Esophagus (tissue), 2 donors: Measurements from ENCODE around the gene SH3TC1. TPM values are rescaled to one million over a fixed set of nuclear protein-coding genes. Genes with fewer than 3 reads are reported as not detected.

Source experiments
- H3K27ac ChIP-seq, 2 donors: one replicate each; pipeline ENCODE4 v1.5.1; 2013; ENCODE audit warnings: low read depth in 2 of 2, mild to moderate bottlenecking in 2 of 2, inconsistent platforms in 1 of 2, low read length in 1 of 2, moderate library complexity in 1 of 2
- H3K27me3 ChIP-seq, 2 donors: one replicate each; pipeline ENCODE4 v1.6.1; 2013; ENCODE audit warnings: low read length in 2 of 2, control low read depth in 1 of 2, mild to moderate bottlenecking in 1 of 2; ENCODE audit not compliant: insufficient read depth in 2 of 2, control insufficient read depth in 1 of 2
- H3K36me3 ChIP-seq, 2 donors: one replicate each; pipeline ENCODE4 v1.6.1; 2013; ENCODE audit warnings: low read length in 1 of 2; ENCODE audit not compliant: control insufficient read depth in 2 of 2, insufficient read depth in 2 of 2
- H3K4me1 ChIP-seq, 2 donors: one replicate each; pipeline ENCODE4 v1.6.1; 2013; ENCODE audit warnings: low read length in 1 of 2; ENCODE audit not compliant: control insufficient read depth in 2 of 2, insufficient read depth in 2 of 2
- H3K4me3 ChIP-seq, 2 donors: one replicate each; pipeline ENCODE4 v1.5.1; 2013; ENCODE audit warnings: low read length in 2 of 2, mild to moderate bottlenecking in 2 of 2, low read depth in 1 of 2, moderate library complexity in 1 of 2
- H3K9me3 ChIP-seq, 2 donors: one replicate each; pipeline ENCODE4 v1.6.1; 2013; ENCODE audit warnings: mild to moderate bottlenecking in 2 of 2, low read depth in 1 of 2, low read length in 1 of 2, moderate library complexity in 1 of 2; ENCODE audit not compliant: control insufficient read depth in 2 of 2, insufficient read depth in 1 of 2
- WGBS, 2 donors: extraction: QIAGEN DNeasy Blood & Tissue Kit; methylation state at CpG; one replicate each; pipeline ENCODE4 v1.1.7; 2013; 5-methylcytosine and 5-hydroxymethylcytosine counted together
- polyA plus RNA-seq, 2 donors: library from polyadenylated mRNA; stranded (reverse); fragments of 200-250 nt; gene quantifications; one replicate each; pipeline ENCODE4 v1.2.3, GENCODE V29; 2013
- donor health status: healthy with polysubstance abuse.
- donor health status: Bipolar disorder and iron deficiency.

Gene SH3TC1
- polyA plus RNA-seq, 2 donors, result 18.0 to 19.2 TPM

DNA sequence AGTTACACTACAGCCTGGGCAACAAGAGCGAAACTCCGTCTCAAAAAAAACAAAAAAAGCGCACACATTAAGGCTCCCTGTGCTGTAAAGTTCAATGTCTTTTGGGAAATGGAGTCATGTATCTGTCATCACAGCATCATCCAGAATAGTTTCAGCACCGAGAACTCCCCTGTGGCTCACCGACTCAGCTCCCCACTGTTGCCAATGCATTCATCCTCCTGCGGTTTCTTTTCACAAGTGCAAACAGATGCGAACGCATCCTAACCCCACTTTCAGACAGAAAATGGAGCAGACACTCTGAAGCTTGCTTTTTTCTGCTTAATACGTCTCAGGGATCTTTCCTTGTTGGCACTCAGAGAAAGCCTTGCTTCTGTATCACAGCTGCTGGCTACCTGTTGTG, 13.8 kb upstream of the SH3TC1 start:
- Histone ChIP-seq H3K36me3 (no peaks in the 10 kb centered on the region), H3K4me1 (peaks cover 23 to 52% of the 10 kb centered on the region in 2 donors), H3K27ac (peak overlapping the region in 1 of 2 donors; percentile 54), H3K27me3 (no peaks in the 10 kb centered on the region), H3K9me3 (no peaks in the 10 kb centered on the region), H3K4me3 (no peak overlapping the region)
- 72 to 80% methylated on average over 9 of the region's 9 CpGs for WGBS, 2 donors

DNA sequence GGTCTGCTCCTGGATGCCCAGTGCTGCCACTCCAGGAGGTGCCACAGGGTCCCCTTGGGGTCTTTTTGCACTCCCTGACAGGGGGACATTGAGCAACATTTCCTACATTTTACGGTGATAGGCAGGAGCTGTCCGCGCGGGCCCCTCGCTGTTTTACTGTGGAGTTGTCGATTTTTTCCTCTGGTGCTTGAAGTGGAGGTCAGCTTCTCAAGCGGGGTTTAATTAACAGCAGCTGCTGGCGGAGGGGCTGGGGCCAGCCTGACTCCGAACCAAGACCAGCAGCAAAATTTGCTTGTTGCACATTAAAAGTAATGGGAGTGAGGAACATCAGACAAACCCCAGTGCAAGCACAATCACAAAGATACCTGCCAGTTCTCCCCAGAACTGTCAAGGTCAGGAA, 13.2 kb upstream of the SH3TC1 start:
- no peak overlapping the region for H3K27ac ChIP-seq
- 79 to 80% methylated on average over 9 of the region's 9 CpGs for WGBS, 2 donors
- no peaks in the 10 kb centered on the region for H3K9me3 ChIP-seq
- H3K4me3 ChIP-seq, result no peak overlapping the region
- H3K27me3 ChIP-seq, result no peaks in the 10 kb centered on the region
- no peaks in the 10 kb centered on the region for H3K36me3 ChIP-seq
- H3K4me1 ChIP-seq, result peaks cover 23 to 47% of the 10 kb centered on the region in 2 donors

DNA sequence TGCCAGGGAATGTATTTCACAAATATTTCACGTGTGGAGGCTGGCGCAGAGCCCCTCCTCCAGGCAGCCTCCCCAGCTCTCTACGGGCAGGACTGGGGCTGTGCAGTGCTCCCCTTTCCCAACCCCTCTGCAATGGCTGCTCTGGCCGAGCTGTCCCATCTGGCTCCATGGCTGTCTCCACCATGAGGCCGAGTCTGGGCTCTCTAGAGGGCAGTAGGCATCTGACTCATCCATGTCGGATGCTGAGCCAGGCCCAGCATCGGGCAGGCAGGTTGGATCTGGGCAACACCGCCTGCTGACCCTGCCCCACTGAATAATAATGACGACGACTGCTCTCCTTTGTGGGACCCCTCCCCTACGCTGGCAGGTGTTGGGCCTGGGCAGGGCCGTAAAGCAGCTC, 11.0 kb upstream of the SH3TC1 start:
- Histone ChIP-seq H3K4me3 (no peak overlapping the region), H3K36me3 (no peaks in the 10 kb centered on the region), H3K27me3 (no peaks in the 10 kb centered on the region), H3K4me1 (peaks cover 15 to 36% of the 10 kb centered on the region in 2 donors), H3K9me3 (no peaks in the 10 kb centered on the region), H3K27ac (peak overlapping the region; percentile 91 to 93)
- 63 to 69% methylated on average over 12 of the region's 12 CpGs for WGBS, 2 donors

DNA sequence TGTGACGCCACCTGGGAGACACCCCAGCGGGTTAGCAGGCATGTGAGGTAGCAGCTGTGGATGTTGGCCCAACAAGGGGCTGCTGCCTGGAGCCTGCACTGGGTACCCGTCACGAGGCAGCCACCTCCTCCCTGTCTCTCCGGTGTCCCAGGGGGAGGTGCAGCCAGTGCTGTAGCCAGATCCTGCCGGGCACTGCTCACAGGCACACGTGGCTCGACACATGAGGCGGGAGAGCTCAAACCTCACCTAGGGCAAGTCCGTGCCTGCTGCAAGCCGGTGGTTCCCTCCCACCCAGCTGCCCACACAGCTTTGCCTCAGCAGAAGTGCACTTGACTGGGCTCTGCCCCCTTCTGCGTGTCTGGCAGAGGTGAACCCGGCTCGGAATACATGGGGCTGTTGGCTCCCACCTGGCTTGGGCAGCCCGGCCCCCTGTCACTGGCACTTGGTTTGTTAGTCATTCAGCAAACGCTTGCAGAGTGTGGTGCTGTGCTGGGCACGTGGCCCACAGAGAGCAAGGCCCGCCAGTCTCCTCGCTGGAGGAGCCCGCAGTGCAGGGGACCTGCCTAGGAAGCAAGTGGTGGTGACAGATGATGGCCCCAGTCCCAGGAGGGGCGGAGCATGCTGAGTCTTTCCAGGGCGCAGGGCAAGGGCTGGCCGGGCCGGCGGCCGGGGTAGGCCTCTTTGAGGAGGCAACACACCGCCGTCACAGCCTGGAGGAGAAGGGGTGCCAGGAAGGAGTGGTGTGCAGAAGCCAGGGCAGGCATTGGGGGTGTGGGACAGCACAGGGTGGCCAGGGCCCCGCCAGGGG, 10.1 kb upstream of the SH3TC1 start:
- Histone ChIP-seq H3K27me3 (no peaks in the 10 kb centered on the region), H3K4me3 (no peak overlapping the region), H3K36me3 (no peaks in the 10 kb centered on the region), H3K4me1 (peaks cover 15 to 31% of the 10 kb centered on the region in 2 donors), H3K27ac (peak overlapping the region; percentile 91 to 93), H3K9me3 (no peaks in the 10 kb centered on the region)
- WGBS, 2 donors, result 41 to 42% methylated on average over 29 of the region's 29 CpGs

DNA sequence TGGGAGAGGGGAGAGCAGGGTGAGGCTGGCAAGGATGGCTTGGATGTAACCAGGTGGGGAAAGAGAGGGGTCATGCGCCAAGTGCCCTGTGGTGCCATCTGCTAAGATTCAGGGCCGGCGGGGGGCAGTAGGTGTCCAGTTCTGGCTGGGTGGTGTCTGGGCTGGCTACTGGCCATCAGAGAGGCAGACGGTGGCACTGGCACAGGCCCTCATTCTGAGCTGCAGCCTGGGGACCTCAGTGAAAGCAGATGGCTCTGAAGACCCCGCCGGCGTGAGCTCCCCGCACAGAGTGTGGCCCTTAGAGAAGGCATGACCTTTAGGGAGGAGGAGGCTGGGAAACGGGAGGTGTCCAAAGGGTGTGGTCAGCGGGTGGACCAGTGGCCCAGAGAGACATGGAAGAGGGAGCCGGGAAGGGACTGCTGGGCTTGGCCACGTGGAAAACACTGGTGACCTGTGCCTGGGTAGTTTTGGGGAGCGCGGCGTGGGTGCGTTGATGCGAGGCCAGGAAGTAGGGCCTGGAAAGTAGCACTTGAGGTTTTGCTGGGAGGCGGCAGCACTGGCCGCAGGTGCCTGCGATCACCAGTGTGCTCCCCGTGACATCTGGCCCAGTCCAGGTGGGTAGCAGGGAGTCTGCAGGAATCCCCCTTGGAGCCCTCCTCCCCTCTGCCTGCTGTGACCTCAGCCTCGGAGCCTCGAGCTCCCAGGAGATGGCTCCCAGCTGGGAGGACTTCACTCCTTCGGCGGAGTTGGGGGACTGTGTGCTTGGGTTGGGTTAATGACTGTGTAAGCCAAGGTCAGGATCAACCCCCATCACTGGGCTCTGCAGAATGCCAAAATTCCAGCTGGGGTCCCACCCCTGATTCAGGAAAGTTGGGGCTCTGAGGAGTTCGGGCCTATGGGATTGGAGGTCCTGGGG, 9.3 kb upstream of the SH3TC1 start:
- no peaks in the 10 kb centered on the region for H3K27me3 ChIP-seq
- 85 to 86% methylated on average over 26 of the region's 26 CpGs for WGBS, 2 donors
- H3K4me1 ChIP-seq, result peaks cover 12 to 33% of the 10 kb centered on the region in 2 donors
- H3K4me3 ChIP-seq, result no peak overlapping the region
- H3K9me3 ChIP-seq, result no peaks in the 10 kb centered on the region
- H3K27ac ChIP-seq, result peak overlapping the region; percentile 91 to 93
- H3K36me3 ChIP-seq, result no peaks in the 10 kb centered on the region

DNA sequence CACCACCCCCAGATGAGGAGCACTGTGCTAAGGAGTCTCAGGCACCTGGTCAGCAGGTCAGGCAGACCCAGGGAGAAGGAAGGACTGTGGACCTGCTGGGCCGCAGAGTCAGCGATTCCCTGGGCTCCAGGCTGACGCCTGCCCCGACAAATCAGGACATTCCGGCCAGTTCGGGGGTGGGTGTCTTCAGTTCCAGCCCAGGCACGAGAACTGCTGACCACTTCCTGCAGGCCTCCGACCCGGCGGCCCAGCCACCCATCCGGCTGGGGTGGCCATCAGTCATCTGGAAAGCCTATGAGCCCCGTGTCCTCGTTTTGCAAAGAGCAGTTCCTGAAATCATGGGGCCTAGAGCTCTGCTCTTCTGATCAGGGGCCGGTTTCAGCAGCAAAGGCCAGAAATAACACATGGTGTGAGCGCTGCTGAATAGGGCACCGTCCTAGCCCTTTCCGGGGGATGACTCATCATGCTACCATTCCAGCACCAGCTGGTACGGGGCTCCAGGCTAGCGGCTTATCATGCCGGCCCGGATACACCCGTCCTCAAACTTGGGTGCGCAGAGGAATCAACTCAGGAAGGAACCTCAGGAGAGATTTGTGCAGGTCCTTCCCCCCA, 7.8 kb upstream of the SH3TC1 start:
- WGBS, 2 donors, result 46 to 47% methylated on average over 21 to 23 of the region's 23 CpGs
- H3K4me1 ChIP-seq, result peaks cover 9 to 35% of the 10 kb centered on the region in 2 donors
- peak overlapping the region; percentile 75 to 93 for H3K27ac ChIP-seq
- H3K9me3 ChIP-seq, result no peaks in the 10 kb centered on the region
- H3K27me3 ChIP-seq, result no peaks in the 10 kb centered on the region
- no peaks in the 10 kb centered on the region for H3K36me3 ChIP-seq
- no peak overlapping the region for H3K4me3 ChIP-seq

DNA sequence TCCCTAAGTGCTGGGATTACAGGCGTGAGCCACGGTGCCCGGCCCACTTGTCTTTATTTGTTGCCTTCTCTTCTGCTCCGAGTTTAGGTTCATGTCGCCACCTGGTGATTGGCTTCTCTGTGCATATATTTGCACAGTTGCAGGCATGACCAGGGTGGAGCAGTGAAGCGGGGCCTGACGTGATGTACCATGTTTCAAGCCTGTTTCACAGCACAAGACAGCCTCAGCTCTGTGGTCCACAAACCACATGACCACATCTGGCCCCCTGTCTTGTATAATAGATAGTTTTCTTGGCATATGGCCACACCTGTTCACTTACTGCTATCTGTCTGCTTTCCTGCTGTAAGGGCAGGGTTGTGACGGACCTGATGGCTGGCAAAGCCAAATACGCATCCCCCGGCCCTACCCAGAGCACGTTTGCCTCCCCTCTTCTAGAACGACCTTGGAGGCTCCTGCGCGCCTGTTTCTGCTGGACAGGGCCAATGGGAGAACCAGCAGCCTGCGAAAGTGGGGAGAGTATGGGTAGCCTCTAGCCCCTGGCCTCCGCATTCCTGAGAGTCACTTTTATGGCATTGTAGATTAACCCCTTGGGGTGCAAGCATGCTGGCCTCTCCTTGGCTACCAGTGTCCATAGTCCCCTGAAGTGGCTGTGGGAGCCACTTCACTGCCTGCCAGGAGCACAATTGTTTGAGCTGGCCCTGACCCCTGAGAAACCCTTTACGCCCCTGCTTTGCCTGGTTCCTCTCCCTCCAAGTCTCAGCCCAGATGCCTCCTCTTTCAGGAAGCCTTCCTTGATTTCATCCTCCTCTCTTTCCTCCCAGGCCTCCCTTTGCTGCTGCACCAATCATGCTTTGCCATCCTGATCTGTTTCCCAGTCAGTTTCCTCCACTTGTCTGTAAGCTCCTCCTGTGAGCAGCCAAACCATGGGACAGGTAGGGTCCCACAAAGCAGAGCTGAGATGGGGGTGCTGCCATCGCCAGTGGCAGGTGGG, 6.0 kb upstream of the SH3TC1 start:
- H3K27ac ChIP-seq, result peak overlapping the region in 1 of 2 donors; percentile 70

DNA sequence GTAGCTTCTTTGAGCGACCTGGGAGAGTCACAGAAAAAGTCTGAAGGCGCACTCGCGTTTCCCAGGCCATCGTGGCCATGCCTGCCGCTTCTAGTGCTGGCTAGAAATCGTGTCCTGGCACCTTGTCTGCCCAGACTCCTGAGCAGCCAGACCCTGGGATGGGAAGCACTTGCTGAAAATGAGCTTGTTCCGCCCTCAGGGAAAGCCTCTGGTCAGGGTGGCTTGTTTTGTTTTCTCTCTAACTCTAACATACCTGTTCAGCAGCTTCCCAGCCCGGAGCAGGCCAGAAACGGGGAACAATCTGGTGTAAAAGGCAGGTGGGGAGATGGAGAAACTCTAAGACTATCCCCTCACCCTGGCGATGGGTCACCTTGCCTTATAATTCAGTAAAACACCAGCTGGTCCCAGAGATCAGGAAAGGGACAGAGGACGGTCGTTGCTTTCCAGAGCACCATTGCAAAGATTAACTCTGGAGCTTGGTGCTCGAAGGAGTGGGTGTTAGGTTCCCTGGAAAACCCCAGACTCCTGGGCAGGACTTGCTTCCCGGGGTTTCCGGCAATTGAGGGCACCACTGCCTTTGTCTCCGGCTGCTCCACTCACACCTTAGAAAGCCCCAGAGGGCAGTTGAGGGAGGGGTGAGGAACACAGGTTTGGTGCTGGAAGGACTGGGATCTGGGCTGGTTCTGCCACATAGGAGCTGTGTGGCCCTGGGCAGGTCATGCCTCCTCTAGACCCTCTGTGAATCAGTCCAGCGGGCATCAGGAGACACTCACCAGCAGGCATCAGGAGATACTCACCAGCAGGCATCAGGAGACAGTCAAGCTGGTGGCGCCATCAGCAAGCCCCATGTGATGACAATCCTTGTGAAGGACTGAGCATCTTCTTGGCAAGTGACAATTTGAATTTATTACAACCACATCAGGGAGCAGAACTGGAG, 4.5 kb upstream of the SH3TC1 start:
- Histone ChIP-seq H3K36me3 (no peaks in the 10 kb centered on the region), H3K4me3 (no peak overlapping the region), H3K27ac (peak overlapping the region; percentile 37 to 70), H3K27me3 (no peaks in the 10 kb centered on the region), H3K4me1 (peaks cover 14 to 33% of the 10 kb centered on the region in 2 donors), H3K9me3 (no peaks in the 10 kb centered on the region)
- 52 to 65% methylated on average over 19 of the region's 19 CpGs for WGBS, 2 donors

More for the DNA sequence above, 6.0 kb upstream of the SH3TC1 start:
- Histone ChIP-seq H3K4me1 (peaks cover 15 to 39% of the 10 kb centered on the region in 2 donors), H3K9me3 (no peaks in the 10 kb centered on the region), H3K36me3 (no peaks in the 10 kb centered on the region), H3K27me3 (no peaks in the 10 kb centered on the region), H3K4me3 (no peak overlapping the region)
- WGBS, 2 donors, result 51 to 54% methylated on average over 18 of the region's 18 CpGs
